Thyroid gland (tissue), 4 donors: ENCODE measurements around the gene KCTD10. TPM values are rescaled to one million over a fixed set of nuclear protein-coding genes. Genes with fewer than 3 reads are reported as not detected.

Experiments
- DNase-seq, 2 donors: peaks; one replicate each; pipeline ENCODE4 v3.0.0-alpha.2; 2019
- H3K27ac ChIP-seq, 3 donors: fragments of 200-600 bp; sonication (generic); 1 replicate in 2 of 3; 2 replicates in 1 of 3; pipeline ENCODE4 v1.5.1; 2016 to 2019; ENCODE audit warnings: mild to moderate bottlenecking in 1 of 3, moderate library complexity in 1 of 3
- H3K27me3 ChIP-seq: fragments of 200-600 bp; sonication (generic); one replicate; pipeline ENCODE4 v1.5.1; 2019
- H3K36me3 ChIP-seq, 2 donors: fragments of 200-600 bp; sonication (generic); one replicate each; pipeline ENCODE4 v1.5.1; 2016 to 2019
- H3K4me1 ChIP-seq, 2 donors: fragments of 200-600 bp; sonication (generic); one replicate each; pipeline ENCODE4 v1.5.1; 2017 to 2019
- H3K4me3 ChIP-seq, 3 donors: fragments of 200-600 bp; sonication (generic); replicated peaks in 1 of 3; 1 replicate in 2 of 3; 2 replicates in 1 of 3; pipeline ENCODE4 v1.5.1; 2016; ENCODE audit warnings: mild to moderate bottlenecking in 1 of 3
- H3K9me3 ChIP-seq: fragments of 200-600 bp; sonication (generic); one replicate; pipeline ENCODE4 v1.5.1; 2017
- CTCF ChIP-seq, 6 experiments: fragments of 200-600 bp in 3 of 6; fragments of 450-650 bp in 3 of 6; sonication (generic) in 3 of 6; IDR thresholded peaks; one replicate each; pipeline ENCODE4 v1.5.1; 2016 to 2019; ENCODE audit warnings: antibody characterized with exemption in 6 of 6, mild to moderate bottlenecking in 2 of 6, inconsistent platforms in 1 of 6, moderate library complexity in 1 of 6
- POLR2A ChIP-seq, 2 donors: fragments of 450-650 bp; IDR thresholded peaks; one replicate each; pipeline ENCODE4 v1.6.1; 2017; ENCODE audit warnings: antibody characterized with exemption in 2 of 2, mild to moderate bottlenecking in 2 of 2, moderate library complexity in 1 of 2
- WGBS, 2 donors: methylation state at CpG; one replicate each; pipeline ENCODE4 v1.1.5; 2017; 5-methylcytosine and 5-hydroxymethylcytosine counted together
- intact Hi-C: fragments of 100-400 bp; cut with DNase I; formaldehyde crosslinking; loops from one replicate; pipeline ENCODE4 v1.15.1; 2023
- total RNA-seq, 4 donors: library from RNA; depleted of rRNA; stranded (reverse); fragments of >200 nt; gene quantifications; one replicate each; pipeline ENCODE4 v1.2.3, GENCODE V29; 2016

The KCTD10 gene
- total RNA-seq, 4 donors from 2014 or later = 70.3 to 149 (median 85.4) TPM

GRCh38 chr12:109495012-109495411, 17.9 kb upstream of the KCTD10 start:
- Histone ChIP-seq H3K9me3 (no peaks in the 10 kb centered on the region), H3K36me3 (peaks cover 60 to 62% of the 10 kb centered on the region in 2 donors), H3K4me1 (no peaks in the 10 kb centered on the region), H3K27ac (no peak overlapping the region), H3K4me3 (no peak overlapping the region), H3K27me3 (no peaks in the 10 kb centered on the region)
- intact Hi-C loops = no loop called here
- DNase-seq = no peak
- TF ChIP-seq POLR2A (IDR thresholded peaks at IDR 0.05) = no peak
- TF ChIP-seq CTCF (IDR thresholded peaks at IDR 0.05) = no peak

GRCh38 chr12:109494348-109494881, 17.3 kb upstream of the KCTD10 start:
- intact Hi-C loops = no loop called here

GRCh38 chr12:109493938-109494337, 16.8 kb upstream of the KCTD10 start:
- WGBS, 2 donors = 96 to 100% methylated on average over 1 of the region's 1 CpG
- Histone ChIP-seq H3K36me3 (peaks cover 63 to 68% of the 10 kb centered on the region in 2 donors), H3K27me3 (no peaks in the 10 kb centered on the region), H3K27ac (no peak overlapping the region), H3K4me3 (no peak overlapping the region), H3K9me3 (no peaks in the 10 kb centered on the region), H3K4me1 (no peaks in the 10 kb centered on the region)
- TF ChIP-seq POLR2A (IDR thresholded peaks at IDR 0.05) (no peak), CTCF (IDR thresholded peaks at IDR 0.05) (no peak)
- no peak for DNase-seq
- intact Hi-C loops = no loop called here

More at GRCh38 chr12:109494348-109494881, 17.3 kb upstream of the KCTD10 start:
- TF ChIP-seq POLR2A (IDR thresholded peaks at IDR 0.05) (no peak), CTCF (IDR thresholded peaks at IDR 0.05) (no peak)
- H3K4me1 ChIP-seq = no peaks in the 10 kb centered on the region
- H3K36me3 ChIP-seq = peaks cover 63 to 68% of the 10 kb centered on the region in 2 donors
- DNase-seq = no peak
- no peaks in the 10 kb centered on the region for H3K9me3 ChIP-seq
- WGBS, 2 donors = 92 to 94% methylated on average over 7 of the region's 7 CpGs
- no peak overlapping the region for H3K4me3 ChIP-seq
- H3K27ac ChIP-seq = no peak overlapping the region
- H3K27me3 ChIP-seq = no peaks in the 10 kb centered on the region

- Histone ChIP-seq H3K27me3 (no peaks in the 10 kb centered on the region), H3K4me1 (no peaks in the 10 kb centered on the region), H3K4me3 (no peak overlapping the region), H3K27ac (no peak overlapping the region), H3K36me3 (peaks cover 63 to 69% of the 10 kb centered on the region in 2 donors), H3K9me3 (no peaks in the 10 kb centered on the region)
- TF ChIP-seq CTCF (IDR thresholded peaks at IDR 0.05) = no peak
- no peak for TF ChIP-seq POLR2A (IDR thresholded peaks at IDR 0.05)
- DNase-seq = no peak
- intact Hi-C loops = no loop called here
Observed at GRCh38 chr12:109493090-109493489, 16.0 kb upstream of the KCTD10 start.

GRCh38 chr12:109492371-109492770, 15.3 kb upstream of the KCTD10 start:
- Histone ChIP-seq H3K27me3 (no peaks in the 10 kb centered on the region), H3K27ac (no peak overlapping the region), H3K4me1 (no peaks in the 10 kb centered on the region), H3K9me3 (no peaks in the 10 kb centered on the region), H3K36me3 (peaks cover 64 to 69% of the 10 kb centered on the region in 2 donors), H3K4me3 (no peak overlapping the region)
- no peak for TF ChIP-seq CTCF (IDR thresholded peaks at IDR 0.05)
- TF ChIP-seq POLR2A (IDR thresholded peaks at IDR 0.05) = no peak
- 85 to 91% methylated on average over 5 of the region's 5 CpGs for WGBS, 2 donors
- intact Hi-C loops = no loop called here
- no peak for DNase-seq
